Measurements from ENCODE around the gene ARMC3.

Gene ARMC3

GRCh38 chr10:22993314-22993713 is 65.5 kb downstream of the ARMC3 start:
- DNase-seq = no peak

DNA sequence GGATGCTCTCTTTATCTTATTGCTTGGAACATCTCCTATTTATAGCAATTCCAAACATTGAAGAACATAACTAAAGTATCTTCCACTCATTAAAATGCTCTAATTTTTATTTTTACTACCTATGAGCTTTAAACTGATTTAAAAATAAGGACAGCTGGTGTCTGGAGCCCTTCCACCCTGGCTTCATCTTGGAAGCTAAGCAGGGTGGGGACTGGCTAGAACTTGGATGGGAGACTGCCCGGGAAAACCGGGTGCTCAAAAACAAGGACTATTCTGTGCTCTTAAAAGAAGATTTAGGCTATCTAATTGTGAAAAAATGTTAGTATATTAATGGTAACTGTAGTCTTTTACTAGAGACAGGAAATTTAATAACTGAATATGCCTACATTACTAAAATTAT is 69.2 kb downstream of the ARMC3 start:
- no peak for DNase-seq

GRCh38 chr10:22998091-22998490 is 70.2 kb downstream of the ARMC3 start:
- DNase-seq = no peak

- no peak for DNase-seq
Observed at GRCh38 chr10:22999942-23000341, 72.1 kb downstream of the ARMC3 start.

GRCh38 chr10:23001901-23002516 is 74.2 kb downstream of the ARMC3 start:
- no peak for DNase-seq

DNA sequence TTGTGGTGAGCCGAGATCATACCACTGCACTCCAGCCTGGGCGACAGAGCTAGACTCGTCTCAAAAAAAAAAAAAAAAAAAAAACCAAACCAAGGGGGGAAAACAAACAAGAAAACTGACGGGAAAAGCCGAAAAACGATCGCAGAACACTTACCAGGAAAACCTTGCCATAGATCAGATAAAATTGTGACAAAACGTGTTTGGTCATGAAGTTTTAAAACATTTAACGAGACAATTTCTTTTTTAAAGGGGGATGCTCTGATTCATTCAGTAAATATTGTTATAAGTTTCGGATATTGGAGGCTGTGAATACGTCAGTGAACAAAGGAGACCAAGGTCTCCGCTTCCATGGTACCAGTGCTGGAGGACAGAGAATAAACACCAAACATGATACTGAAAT is 77.3 kb downstream of the ARMC3 start:
- no peak for DNase-seq

DNA sequence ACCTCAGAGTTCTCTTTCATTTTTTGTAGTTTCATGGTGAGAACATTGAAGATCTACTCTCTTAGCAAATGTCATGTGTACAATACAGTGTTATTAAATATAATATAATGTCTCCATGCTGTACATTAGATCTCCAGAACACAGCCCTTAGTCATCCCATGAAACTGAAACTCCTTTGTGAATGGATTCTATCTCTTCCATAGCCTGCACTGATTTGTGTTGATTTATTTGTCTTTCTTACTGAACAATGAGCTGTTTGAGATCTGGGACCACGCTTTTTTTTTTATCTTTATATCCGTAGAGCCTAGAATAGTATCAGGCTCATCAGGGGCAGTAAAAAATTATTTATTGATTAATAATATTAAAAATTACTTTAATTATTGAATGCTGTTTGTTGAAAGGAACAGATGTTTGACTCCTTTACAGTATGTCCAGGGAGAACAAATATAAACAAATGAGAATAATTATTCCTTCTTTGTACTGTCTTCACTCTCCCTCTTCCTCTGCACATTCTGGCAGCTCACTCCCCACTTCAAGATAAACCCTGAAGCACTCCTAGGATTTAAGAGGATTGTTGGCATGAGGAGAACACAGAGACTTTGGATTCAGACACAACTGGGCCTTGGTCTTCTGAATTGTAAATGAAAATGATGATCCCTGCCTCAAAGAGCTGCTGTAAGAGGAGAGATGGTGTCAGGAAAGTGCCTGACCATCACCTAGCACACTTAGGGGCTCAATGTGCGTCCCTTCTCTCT is 85.9 kb downstream of the ARMC3 start:
- no peak for DNase-seq

DNA sequence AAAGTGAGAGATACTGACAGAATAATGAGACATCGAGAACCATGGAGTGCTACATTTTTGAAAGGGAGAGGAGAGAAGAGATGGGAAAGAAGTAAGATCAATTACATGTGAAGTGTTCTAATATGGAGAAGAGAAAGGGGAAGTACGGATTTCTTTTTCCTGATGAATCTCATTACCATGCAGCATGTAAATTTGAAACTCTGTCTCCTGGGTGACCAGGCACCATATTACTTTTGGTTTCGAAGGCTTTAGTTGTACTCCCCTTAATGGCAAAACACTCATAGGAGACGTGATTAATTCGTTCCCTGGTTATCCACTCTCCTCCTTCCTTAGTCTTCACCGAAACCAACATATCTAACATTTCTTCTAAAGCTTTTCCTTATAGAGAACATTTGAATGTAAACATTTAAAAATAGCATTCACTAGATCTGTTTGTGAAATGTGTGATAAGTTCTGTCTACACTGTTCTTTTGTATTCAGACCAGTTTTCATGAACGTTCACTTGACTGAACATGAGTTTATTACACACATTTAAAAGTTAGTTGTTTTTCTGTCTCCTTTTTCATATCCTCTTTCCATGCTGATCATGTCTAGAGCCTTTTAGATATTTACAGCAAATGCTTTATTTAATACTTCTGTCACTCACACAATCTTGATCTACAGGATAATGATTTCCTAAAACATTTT is 87.3 kb downstream of the ARMC3 start:
- no peak for DNase-seq

GRCh38 chr10:23016636-23017035 is 88.8 kb downstream of the ARMC3 start:
- DNase-seq = no peak

GRCh38 chr10:23019633-23020032 is 91.8 kb downstream of the ARMC3 start:
- no peak for DNase-seq

GRCh38 chr10:23021430-23021829 is 93.6 kb downstream of the ARMC3 start:
- DNase-seq = no peak

DNA sequence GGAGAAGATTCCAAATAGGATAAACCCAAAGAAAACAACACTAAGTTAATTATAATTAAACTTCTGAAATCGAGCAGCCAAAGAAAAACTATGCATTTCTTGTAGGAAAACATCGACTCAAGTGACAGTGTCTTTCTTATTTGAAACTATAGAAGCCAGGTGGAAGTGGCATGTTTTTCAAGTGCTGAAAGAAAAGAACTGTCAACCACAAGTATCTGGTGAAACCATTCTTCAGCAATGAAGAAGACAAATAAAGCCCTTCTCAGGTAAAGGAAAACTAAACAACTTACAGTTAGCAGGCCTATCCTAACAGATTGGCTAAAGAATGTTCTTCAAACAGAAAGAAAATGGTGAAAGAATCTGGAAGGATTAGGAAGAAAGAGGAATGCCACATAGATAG is 96.1 kb downstream of the ARMC3 start:
- DNase-seq = no peak

DNA sequence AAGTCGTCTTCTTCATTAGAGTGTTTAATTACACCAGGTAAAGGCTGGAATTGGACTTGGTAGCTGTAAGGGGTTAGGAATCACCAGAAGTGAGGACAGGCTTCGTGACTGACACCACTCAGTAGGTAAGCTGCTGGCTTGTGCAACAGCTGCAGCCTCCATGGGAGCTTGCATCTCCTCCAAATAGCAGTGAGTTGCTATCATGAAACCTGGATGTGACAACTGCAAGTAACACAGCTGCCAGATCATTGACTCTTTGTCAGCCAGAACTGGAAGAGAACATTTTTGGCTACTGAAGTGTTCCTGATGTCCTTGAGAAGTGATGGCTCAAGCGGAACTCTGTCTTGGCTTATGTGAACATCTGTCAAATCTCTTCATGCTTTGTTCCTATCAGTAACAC is 103.5 kb downstream of the ARMC3 start:
- no peak for DNase-seq

GRCh38 chr10:23034790-23035189 is 106.9 kb downstream of the ARMC3 start:
- no peak for DNase-seq

- no peak for DNase-seq
Observed at GRCh38 chr10:23035569-23035968, 107.7 kb downstream of the ARMC3 start.

GRCh38 chr10:23037152-23037551 is 109.3 kb downstream of the ARMC3 start:
- DNase-seq = no peak

DNA sequence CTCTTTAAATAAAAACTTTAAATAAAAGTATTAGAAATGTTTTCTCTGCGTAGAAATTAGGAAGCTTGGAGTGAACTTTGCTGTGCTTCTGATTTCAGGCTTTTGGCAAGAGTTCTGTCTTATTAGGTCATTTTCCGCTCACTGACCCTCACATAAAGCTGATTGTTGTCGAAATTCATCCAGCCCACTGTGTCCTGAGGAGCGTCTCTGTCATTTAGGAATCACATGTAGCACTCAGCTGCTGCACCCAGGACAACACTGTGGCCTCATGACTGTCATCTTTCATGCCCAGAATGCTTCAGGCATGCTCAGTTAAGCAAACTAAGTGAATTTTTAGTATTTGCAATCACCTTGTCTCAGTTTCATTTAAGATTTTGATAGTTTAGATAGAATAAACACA is 109.7 kb downstream of the ARMC3 start:
- no peak for DNase-seq

- DNase-seq = no peak
Observed at GRCh38 chr10:23038172-23038571, 110.3 kb downstream of the ARMC3 start.

- no peak for DNase-seq
Observed at GRCh38 chr10:23040002-23040401, 112.1 kb downstream of the ARMC3 start.

DNA sequence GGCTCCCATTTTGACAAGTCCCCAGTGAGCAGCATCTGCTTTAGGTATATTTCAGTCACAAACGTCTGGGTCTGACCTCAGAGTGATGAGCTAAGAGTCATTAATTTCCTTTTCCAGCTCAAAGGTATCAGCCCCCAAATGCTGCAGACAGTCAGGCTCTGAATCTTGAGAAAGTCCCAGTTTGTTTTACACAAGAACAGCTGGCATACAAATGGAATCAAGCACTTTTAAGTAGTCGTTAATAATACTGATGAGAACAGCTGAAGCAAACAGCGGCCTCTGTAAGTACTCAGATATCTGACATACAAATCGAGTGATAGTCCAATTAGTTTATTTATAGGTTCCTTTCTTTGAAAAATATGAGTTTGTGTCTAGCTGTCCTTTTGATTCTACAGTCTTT is 118.2 kb downstream of the ARMC3 start:
- DNase-seq = no peak

DNA sequence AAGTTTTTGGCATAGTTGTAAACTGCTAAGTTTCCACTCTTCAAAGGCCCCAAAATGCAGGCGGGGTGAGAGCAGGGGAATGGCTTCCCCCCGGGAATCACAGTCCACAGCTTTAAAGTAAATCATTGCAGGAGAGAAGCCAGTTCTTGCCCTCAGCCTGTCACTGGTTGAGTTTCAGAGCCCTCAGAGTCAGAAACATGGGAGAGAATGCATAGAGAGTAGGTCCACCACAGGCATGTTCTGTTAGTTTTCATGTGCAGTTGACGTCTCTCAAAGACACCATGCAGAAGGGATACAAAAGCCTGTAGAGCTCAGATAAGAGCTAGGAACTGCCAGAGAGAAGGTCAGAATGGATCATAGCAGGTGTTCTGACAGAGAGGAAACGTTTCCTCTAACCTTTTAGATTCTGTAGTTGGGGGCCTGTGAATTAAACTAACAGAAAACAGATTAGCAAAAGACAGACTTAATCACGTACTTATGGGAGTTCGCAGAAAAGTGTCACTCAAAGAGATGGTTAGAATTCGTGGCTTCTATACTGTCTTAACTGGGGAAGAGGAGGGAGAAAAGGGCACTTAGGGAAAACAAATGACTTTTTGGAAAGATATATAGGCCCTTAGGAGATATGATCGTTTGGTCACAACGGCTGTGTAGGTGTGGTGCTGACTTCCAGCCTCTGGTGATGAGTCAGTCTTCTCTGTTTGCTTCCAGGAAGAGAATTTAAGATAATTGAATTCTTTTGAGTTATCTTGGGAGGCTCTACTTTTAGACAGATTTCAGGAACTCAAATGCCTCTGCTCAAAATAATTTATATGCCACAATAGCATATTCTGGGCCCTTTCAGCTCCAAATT is 119.6 kb downstream of the ARMC3 start:
- no peak for DNase-seq

DNA sequence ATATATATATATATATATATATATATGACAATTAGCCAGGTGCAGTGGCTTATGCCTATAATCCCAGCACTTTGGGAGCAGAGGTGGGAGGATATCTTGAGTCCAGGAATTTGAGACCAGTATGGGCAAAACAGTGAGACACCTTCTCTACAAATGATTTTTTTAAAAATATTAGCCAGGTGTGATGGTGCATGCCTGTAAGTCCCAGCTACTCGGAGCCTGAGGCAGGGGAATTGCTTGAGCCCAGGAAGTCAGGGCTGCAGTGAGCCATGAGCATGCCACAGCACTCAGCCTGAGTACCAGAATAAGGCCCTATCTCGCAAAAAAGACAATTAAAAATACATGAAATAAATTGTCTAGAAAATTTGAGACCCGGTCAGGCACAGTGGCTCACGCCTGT is 120.3 kb downstream of the ARMC3 start:
- DNase-seq = no peak

DNA sequence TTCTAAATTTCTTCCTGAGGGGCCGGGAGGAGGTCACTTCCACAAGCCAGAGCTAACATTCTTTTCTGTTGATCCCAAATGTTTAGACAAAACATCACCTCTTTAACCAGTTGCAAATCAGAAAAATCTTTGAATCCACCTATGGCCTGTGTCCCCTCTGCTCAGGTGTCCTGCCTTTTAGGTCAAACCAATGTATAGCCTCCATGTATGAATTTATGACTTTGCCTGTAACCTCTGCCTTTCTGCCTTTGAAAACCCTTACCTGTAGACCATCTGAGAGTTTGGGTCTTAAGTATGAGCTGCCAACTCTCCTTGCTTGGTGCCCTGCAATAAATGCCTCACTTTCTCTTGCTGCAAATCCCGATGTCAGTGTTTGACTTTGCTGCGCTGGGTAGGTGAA is 123.4 kb downstream of the ARMC3 start:
- no peak for DNase-seq
